ENCODE data around the gene DSCAM. TPM values are rescaled to one million over a fixed set of nuclear protein-coding genes. Genes with fewer than 3 reads are reported as not detected.
"Not testable (repeated sequence)": the region's sequence is repeated elsewhere in the genome, so short reads cannot be mapped to it uniquely, and the experiment has no call there.

Gene DSCAM
- total RNA-seq, 1 donor from 2014 or later = not detected

GRCh38 chr21:40379881-40380810, 466.8 kb downstream of the DSCAM start:
- intact Hi-C loops (cut with DNase I) = no loop called here
- no peak for DNase-seq (ENCODE audit: low spot score)

- intact Hi-C loops (cut with DNase I) = no loop called here
- no peak for DNase-seq (ENCODE audit: low spot score)
Measured at GRCh38 chr21:40377135-40377534, 469.8 kb downstream of the DSCAM start.

GRCh38 chr21:40373761-40374160, 473.2 kb downstream of the DSCAM start:
- intact Hi-C loops (cut with DNase I) = no loop called here
- no peak for DNase-seq (ENCODE audit: low spot score)

- intact Hi-C loops (cut with DNase I) = no loop called here
- DNase-seq (ENCODE audit: low spot score) = no peak
Measured at GRCh38 chr21:40372506-40372905, 474.5 kb downstream of the DSCAM start.

DNA sequence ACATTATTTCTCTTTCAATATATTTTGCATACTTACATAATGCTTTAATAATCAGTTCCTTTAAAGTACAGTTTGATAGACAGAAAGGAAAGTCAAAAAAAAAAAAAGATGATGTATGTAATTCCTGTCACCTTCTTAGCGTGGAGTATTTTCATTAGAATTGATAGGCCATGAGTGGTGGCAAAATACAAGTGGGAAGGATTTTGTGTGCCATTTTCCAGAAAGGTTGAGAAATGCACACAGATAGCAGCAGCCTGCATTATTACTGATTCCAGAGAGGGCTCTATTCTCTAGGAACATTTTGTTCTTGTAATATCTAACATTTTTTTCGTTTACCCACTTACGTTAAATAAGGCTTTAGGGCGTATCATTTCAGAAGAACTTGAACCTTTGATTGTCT, 475.6 kb downstream of the DSCAM start:
- intact Hi-C loops (cut with DNase I) = no loop called here
- no peak for DNase-seq (ENCODE audit: low spot score)

DNA sequence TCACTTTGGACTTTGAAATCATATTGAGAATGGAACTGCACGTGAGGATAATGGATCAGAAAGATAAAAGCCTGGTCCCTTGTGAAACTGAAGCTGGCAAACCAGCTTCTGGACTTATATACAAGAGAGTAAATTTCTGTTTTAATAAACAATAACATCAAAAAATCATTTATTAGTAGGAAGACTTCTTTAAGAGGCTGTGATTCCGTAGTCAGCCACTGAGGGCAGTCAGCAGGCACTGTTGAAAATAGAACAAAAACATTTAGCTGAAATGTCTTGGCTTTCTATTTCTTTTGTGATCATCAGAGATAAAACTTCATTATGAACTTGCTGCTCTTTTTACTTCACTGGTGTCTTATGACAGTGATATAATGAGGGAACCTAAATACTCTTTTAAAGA, 490.3 kb downstream of the DSCAM start:
- intact Hi-C loops (cut with DNase I) = no loop called here
- DNase-seq (ENCODE audit: low spot score) = no peak

DNA sequence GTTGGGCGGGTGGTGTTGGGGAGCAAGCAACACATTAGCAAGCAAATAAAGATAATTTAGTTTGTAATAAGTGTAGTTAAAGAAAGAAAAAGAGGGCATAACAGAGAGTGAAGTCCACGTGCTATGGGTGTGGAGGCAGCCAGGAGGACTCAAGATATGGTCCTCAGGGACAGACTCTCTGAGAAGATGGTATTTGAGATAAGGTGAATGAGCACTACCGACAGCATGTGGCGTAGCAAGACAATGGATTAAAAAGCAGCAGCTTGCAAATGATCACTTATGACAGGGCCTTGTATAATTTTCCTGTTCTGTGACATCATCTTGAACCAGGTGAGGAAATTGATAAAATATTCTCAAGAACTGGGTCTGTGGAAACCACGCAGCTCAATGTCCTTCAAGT, 491.9 kb downstream of the DSCAM start:
- intact Hi-C loops (cut with DNase I) = no loop called here
- DNase-seq (ENCODE audit: low spot score) = no peak

DNA sequence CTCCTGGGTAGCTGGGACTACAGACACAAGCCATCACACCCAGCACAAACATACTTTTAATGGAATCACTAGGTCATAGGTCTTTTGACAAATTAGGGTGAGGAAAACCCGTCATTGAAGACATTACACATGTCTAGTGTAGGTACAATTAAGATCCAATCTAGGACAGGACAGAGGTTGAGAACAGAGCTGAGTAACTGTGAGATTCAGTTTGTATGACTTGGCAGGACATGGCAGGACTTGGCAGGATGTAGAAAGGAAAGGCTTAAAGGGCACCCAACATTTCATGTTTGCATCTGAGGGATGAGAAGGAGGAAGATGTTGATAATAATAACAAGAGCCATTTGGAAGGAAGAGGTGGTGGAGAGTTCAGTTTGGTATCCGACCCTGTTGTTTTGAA, 496.0 kb downstream of the DSCAM start:
- intact Hi-C loops (cut with DNase I) = no loop called here
- DNase-seq (ENCODE audit: low spot score) = no peak

GRCh38 chr21:40349591-40349990, 497.4 kb downstream of the DSCAM start:
- DNase-seq (ENCODE audit: low spot score) = no peak
- intact Hi-C loops (cut with DNase I) = no loop called here

GRCh38 chr21:40345711-40346321, 501.1 kb downstream of the DSCAM start:
- no peak for DNase-seq (ENCODE audit: low spot score)
- intact Hi-C loops (cut with DNase I) = no loop called here

- intact Hi-C loops (cut with DNase I) = no loop called here
- no peak for DNase-seq (ENCODE audit: low spot score)
Measured at GRCh38 chr21:40340357-40340756, 506.6 kb downstream of the DSCAM start.

GRCh38 chr21:40339050-40339449, 507.9 kb downstream of the DSCAM start:
- intact Hi-C loops (cut with DNase I) = no loop called here
- DNase-seq (ENCODE audit: low spot score) = no peak

GRCh38 chr21:40337981-40338380, 509.0 kb downstream of the DSCAM start:
- no peak for DNase-seq (ENCODE audit: low spot score)
- intact Hi-C loops (cut with DNase I) = no loop called here

DNA sequence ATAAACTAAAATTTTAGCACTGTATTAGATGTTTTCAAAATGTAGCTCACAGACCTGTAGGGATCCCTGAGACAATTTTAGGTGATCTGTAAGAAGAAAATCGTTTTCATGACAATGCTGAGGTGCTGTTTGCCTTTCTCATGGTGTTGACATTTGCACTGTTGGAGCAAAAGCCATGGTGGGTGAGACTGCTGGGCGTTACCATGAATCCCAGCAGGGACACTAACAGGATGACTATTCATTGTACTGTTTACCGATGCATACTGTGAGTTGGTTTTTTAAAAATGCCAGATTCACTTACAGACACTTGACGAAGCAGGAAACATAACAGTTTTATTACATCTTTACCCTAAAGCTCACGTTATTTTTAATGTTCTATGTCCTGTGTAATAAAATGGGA, 511.3 kb downstream of the DSCAM start:
- no peak for DNase-seq (ENCODE audit: low spot score)
- intact Hi-C loops (cut with DNase I) = no loop called here

GRCh38 chr21:40334159-40334558, 512.8 kb downstream of the DSCAM start:
- intact Hi-C loops (cut with DNase I) = no loop called here

DNA sequence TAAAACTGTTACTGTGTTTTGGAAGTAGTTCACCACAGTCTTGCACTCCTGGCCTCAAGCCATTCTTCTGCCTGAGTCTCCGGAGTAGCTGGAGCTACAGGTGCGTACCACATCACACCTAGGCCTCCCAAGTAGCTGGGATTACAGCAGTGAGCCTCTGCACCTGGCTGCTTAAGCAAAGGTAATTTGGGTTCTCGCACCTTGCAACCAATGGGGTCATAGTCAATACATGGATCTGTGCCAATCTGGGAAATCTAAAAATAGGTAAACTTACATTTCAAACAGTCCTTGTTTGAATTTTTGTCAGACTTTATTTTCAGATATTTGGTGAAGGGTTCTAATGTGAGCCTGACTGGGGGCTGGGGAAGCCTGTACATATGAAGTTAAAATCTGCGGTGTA, 513.2 kb downstream of the DSCAM start:
- intact Hi-C loops (cut with DNase I) = no loop called here
- DNase-seq (ENCODE audit: low spot score) = no peak

More at GRCh38 chr21:40334159-40334558, 512.8 kb downstream of the DSCAM start:
- no peak for DNase-seq (ENCODE audit: low spot score)

DNA sequence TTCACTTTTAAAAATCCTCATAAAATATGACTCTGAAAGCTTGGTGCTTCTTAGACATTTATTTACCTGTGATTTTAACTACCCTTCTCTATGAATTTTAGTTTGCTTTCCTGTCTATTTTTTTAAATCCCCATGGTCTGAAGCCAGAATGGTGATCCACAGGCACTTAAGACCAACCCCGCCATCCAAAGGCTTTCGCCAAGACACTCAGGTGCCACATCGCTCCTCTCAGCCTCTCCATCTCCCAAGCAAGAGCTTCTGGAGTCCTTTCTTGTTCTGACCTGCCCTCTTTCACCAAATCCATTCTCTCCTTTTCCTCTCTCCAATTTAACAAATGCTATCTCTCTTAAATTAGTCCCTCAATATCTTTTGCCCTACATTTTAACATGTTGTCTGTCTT, 515.2 kb downstream of the DSCAM start:
- no peak for DNase-seq (ENCODE audit: low spot score)
- intact Hi-C loops (cut with DNase I) = no loop called here

GRCh38 chr21:40331172-40331571, 515.8 kb downstream of the DSCAM start:
- intact Hi-C loops (cut with DNase I) = no loop called here
- no peak for DNase-seq (ENCODE audit: low spot score)

- no peak for DNase-seq (ENCODE audit: low spot score)
- intact Hi-C loops (cut with DNase I) = no loop called here
Measured at GRCh38 chr21:40324389-40324788, 522.6 kb downstream of the DSCAM start.

DNA sequence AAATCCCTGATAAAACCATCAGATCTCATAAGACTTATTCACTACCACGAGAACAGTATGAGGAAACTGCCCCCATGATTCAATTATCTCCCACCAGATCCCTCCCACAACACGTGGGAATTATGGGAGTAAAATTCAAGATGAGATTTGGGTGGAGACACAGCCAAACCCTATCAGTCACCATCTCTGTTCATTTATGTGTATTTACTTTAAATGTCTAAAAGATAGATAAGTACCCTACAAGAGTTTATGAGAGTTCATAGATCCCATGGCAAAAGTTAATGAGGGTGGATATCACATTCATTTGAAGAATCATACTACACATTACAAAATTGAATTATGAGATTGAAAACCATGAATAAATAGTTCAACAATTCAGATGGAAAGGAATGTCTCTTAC, 526.2 kb downstream of the DSCAM start:
- DNase-seq (ENCODE audit: low spot score); intact Hi-C loops (cut with DNase I): not testable (repeated sequence)

- intact Hi-C loops (cut with DNase I) = no loop called here
- no peak for DNase-seq (ENCODE audit: low spot score)
Measured at GRCh38 chr21:40318371-40318770, 528.6 kb downstream of the DSCAM start.
